NCI-H510A (cell line): ENCODE data around the gene INTS1.
A peak's percentile ranks its signal among the peaks of the same experiment; 100 is the strongest.

Source experiments
- DNase-seq: peaks from one replicate; lab custom pipeline; 2025; lab: John Stamatoyannopoulos, UW

The INTS1 gene

DNA sequence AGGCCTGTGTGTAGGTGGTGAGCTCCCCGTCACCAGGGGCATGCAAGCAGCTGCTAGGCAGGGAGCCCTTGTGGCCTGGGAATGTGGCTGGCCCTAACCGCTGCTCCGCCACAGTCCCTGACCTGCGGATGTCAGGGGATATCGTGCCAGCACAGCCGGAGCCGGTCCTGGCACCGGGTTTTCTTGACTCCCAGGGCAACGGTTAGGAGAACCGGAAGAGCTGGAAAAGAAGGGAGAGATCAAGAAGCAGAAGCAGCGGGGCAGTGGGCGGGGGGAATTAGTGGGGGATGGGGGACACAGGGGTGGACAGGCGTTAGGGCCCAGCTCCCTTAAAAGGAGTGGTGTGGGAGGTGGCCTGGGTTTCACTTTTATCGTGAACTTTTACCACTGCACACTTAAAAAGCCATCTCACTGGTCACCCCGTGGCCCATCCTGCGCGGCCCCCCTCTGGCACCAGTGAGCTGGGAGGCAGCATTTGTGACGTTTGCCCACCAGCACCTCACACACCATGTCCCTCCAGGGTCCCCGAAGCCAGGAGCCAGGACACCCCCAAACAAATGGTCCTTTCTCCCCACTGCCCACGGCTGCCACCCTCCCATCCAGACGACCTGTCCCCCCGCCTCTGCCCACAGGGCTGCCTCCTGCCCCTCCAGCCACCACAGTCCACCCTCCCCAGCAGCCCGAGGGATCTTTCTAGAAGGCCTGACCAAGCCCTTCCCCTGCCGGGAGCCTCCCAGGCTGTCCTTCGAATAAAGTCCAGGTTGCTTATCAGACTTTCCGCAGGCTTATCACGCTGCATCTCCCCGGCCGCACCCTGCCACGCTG lies 43.2 kb downstream of the INTS1 start:
- no peak for DNase-seq

- no peak for DNase-seq
These were observed 44.0 kb downstream of the INTS1 start for GRCh38 chr7:1459920-1460820.

GRCh38 chr7:1459512-1459892 lies 44.7 kb downstream of the INTS1 start:
- peak; percentile 96 for DNase-seq

GRCh38 chr7:1458683-1459511 lies 45.3 kb downstream of the INTS1 start, which contains the start of gene MICALL2:
TSS of gene MICALL2 (minus strand) at chr7:1459470. CDS start at chr7:1459326, 144 bp downstream.
- DNase-seq, result no peak

DNA sequence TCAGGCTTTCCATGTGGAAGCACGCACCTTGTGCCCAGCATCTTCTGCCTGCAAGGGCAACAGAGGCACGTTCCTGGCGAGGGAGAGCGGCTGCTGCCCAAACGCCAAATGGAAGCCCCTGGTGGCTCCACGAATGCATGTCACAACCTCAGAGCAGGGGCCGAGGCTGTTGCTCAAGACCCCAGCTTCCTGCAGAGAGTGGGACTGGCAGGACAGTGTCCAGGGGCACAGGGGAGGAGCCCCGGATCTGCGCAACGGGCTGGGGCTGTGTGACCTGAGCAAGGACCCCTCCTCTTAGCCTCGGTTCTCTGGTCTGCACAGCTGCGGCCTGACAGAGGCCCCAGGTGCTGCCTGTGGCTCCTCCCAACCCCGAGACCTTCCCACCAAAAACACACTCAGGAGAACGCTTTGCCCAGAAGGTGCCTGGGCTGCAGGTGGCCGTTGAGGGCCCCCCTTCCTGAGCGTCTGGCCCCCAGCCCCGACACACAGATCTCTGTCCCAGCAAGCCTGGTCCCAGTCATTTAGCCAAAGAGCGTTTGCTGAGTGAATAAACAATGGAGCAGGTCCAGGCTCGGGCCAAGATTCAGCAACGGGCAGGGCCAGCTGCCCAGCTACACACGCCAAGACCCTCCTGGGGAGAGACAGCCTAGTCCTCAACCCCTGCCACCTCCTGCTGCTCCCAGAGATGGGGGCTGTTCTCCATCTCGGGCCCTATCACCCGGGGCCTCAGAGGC lies 46.1 kb downstream of the INTS1 start:
- DNase-seq, result no peak

DNA sequence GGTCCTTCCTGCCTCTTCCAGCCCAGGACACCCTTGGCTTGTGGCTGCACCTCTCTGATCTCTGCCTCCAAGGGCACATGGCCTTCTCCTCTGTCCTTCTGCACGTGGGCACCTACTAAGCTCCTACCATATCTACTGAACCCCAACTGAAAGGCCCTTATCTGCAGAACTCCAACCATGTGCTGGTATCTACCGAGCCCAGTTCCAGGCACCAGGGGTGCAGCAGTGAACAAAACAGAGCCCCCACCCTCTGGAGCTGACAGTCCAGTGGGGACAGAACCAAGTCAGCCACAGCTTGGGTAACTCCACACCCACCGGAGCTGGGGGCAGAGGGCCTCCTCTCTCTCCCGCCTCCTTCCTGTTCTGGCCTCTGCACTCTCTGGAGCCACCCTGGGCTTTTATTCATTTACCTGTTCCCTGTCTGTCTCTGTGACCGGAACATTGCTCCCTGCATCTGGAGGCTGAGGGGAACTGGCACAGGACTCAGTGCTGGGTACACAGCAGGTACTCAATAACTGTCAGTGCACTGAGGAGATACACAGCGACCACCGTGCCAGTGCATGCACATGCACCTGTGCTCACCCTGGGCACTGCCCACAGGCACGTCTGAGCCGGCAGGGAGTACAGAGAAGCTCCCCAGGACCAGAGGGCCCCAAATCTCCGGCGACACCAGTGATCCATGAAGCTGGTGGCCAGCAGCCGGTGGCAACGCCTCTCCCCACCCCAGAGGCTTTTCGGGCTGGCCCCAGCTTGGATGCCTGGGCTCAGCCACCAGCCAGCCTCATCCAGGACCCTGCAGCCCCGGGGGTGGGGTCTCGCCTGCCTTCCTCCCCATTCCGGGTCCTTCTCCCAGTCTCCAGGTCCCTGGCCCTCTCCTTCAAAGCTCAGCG lies 46.9 kb downstream of the INTS1 start:
- DNase-seq, result no peak

GRCh38 chr7:1455955-1456354 lies 48.2 kb downstream of the INTS1 start:
- DNase-seq, result no peak

- peak; percentile 93 for DNase-seq
These were observed 48.8 kb downstream of the INTS1 start for GRCh38 chr7:1455241-1455939.

DNA sequence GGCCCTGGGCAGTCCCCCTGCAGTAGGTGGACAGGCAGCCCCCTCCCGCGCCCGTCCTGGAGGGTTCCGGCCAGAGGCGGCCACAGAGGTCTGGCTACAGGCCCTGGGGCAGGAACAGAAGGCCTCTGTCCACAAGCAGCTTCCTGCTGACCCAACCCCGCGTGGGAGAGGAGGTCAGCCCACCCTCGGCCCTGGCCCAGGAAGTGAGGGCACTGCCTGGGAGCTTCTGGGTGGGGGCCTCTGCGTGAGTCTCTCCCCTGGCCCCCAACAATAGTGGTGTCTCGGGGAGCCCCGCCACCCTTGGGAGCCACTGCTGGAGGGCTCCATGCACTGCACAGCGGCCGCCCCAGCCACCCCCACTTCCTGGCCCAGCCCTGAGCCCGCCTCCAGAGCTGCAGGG lies 49.6 kb downstream of the INTS1 start:
- DNase-seq, result no peak

DNA sequence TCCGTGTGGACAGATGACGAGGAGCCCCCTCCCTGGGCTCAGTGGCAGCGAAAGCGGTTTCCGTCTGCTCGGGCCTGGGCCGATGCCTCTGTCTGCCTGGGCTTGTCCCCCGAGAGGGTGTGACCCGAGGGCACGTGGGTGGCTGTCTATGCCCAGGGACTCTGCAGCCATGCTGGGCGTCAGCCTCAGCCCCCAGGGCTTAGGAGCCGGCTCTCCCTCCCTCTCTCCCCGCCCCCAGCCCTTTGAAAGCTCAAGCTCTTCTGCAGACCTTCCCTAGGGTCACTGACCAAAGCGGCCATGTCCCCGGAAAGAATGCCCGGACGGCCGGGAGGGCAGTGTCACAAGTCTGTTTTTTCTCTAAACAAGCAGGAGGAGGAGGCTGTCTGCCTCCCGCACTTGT lies 52.0 kb downstream of the INTS1 start:
- no peak for DNase-seq

DNA sequence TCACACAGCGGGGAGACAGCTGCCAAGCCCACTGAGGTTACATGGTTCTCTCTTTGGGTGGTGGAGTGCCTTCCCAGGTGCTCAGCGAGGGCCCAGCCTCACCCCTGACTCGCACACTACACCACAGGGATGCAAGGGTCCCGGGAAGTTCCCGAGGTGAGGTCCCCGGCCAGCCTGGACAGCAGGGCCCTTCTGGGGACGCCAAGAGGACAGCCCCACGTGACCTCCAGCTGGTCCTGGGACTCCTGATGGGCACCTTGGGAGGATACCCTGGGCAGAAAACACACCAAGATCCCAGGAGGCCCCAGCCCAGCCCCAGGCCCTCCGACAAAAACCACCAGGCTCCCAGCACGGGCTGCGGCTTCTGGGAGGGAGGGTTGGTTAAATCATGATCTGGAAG lies 53.2 kb downstream of the INTS1 start:
- DNase-seq, result no peak

- no peak for DNase-seq
These were observed 53.8 kb downstream of the INTS1 start for GRCh38 chr7:1450431-1450830.

GRCh38 chr7:1449951-1450350 lies 54.2 kb downstream of the INTS1 start:
- DNase-seq, result no peak

DNA sequence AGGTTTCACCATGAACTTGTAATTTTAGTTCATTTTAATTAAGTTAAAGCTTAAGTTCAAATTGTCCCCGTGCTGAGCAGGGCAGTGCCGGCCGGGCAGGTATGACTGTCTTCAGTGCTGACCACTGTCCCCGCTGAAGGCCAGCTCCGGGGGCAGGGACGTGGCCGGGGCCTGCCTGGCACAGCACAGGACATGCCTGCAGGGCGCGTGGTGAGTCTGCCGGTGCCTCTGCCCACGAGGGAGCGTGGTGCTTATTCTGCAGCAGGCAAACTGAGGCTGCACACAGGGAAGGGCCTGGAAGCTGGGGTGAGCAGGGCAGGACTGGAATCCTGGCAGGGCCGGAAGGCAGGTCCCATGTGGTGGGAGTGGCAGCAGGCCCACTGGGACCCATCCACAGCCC lies 54.7 kb downstream of the INTS1 start:
- DNase-seq, result no peak

DNA sequence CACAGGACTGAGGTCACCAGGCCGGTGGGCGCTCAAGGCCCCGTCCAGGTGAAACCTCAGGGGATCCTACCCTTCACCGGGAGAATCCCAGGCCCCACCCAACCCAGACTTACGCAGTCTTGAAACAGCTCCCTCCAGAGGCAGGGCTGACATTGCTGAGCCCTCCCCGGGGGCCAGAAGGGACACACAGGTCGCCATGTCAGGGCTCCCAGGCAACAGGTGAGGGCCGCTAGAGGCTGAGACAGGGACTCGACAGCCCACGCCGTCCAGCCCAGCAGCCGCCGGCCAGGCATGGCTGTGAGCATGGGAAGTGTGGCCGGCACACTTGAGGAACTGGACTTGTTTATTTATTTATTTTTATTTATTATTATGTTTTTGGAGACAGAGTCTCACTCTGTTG lies 55.2 kb downstream of the INTS1 start:
- no peak for DNase-seq

- no peak for DNase-seq
These were observed 56.5 kb downstream of the INTS1 start for GRCh38 chr7:1447551-1448244.

DNA sequence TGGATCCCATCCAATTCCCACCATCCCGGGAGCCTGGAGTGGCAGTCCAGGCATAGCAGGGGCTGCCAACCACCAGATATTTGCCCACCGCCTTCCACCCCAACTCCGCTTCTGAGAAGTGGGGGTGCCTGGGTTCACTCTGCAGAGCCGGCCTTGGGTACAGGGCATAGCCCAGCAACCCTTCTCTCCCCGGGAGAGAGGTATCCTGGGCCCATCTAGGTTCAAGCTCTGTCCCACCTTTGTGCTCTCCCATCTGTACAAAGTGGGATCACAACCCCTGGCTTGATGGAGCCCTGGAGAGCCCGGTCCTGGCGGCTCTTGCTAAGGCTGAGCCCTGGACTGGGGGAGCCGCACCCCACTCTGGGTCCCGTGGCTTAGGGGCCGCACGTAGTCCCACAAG lies 57.1 kb downstream of the INTS1 start:
- no peak for DNase-seq

DNA sequence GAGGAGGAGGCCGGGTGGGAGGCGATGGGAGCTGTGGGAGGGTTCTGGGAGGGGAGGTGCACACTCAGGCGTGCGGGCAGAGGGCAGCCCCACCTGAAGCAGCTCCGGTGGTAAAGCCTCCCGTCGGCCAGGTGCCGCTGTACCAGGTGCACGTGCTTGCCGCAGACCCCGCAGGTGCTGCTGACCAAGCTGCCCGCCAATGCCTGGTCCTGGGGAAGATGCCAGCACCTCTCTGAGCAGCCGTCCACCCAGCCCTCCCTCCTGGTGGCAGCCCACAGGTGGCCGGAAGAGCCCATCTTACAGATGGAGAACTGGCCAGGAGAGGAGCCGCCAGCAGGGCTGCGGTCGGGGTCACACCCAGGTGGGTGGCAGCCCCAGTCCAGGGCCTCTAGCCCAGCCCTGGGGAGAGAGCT lies 57.6 kb downstream of the INTS1 start:
- peak; percentile 74 for DNase-seq

- DNase-seq, result peak; percentile 58
These were observed 58.2 kb downstream of the INTS1 start for GRCh38 chr7:1446026-1446425.
